Left ventricle myocardium inferior (tissue), 1 donor: ENCODE data around the gene COL24A1. TPM values are rescaled to one million over a fixed set of nuclear protein-coding genes. Genes with fewer than 3 reads are reported as not detected.

Experiments used
- DNase-seq: peaks from one replicate; pipeline ENCODE4 v3.0.0-alpha.2; 2020
- H3K27ac ChIP-seq: fragments of 200-600 bp; replicated peaks from 2 replicates; pipeline ENCODE4 v1.8.0; 2021
- H3K27me3 ChIP-seq: fragments of 200-600 bp; 2 replicates; pipeline ENCODE4 v1.8.0; 2021; ENCODE audit warnings: low read depth
- H3K36me3 ChIP-seq: fragments of 200-600 bp; 2 replicates; pipeline ENCODE4 v1.8.0; 2021
- H3K4me1 ChIP-seq: fragments of 200-600 bp; 2 replicates; pipeline ENCODE4 v1.8.0; 2021
- H3K4me3 ChIP-seq: fragments of 200-600 bp; 2 replicates; pipeline ENCODE4 v1.8.0; 2021; ENCODE audit warnings: mild to moderate bottlenecking, moderate library complexity
- H3K9me3 ChIP-seq: fragments of 200-600 bp; replicated peaks from 2 replicates; pipeline ENCODE4 v1.8.0; 2021
- intact Hi-C: fragments of 100-400 bp; cut with micrococcal nuclease; formaldehyde crosslinking; loops from one replicate; pipeline ENCODE4 v1.11.0; 2022
- total RNA-seq: library from RNA; stranded (reverse); fragmentation: NEBNext Ultra II Directional; extraction: Animal tissue kit (Norgen Biotek cat#: 25700); gene quantifications from one replicate; pipeline ENCODE4 v1.2.1, GENCODE V29; 2021
- TF ChIP-seq, protein P1 (sequence below): fragments of 200-600 bp; IDR thresholded peaks from 2 replicates; pipeline ENCODE4 v1.8.0; 2021; ENCODE audit warnings: antibody characterized with exemption, mild to moderate bottlenecking, borderline replicate concordance
- donor health status: DM: no; HTN: yes; CAD: no; lungs with severe emphysema.

The COL24A1 gene
- total RNA-seq, 1 donor from 2014 or later = 0.74 TPM

DNA sequence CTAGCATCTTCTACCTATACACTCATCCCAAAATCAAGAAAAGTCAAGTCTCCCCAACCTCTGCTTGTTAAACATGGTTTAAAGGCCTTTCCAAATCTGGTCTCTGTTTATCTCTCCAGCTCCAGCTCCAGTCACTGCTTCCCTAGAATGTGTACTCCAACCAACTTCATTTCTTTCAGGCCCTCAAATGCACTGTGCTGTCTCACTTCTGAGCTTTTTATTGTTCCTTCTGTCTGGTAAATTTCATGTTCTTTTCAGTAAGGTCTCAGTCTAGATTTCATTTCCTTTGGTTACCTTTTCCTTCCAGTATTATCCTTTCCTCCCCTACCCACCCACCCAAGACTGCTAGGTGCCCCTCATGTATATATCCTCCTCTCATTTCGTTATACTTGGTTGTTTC lies 3.7 kb downstream of the COL24A1 start:
- Histone ChIP-seq H3K4me1 (peaks cover 25% of the 10 kb centered on the region), H3K9me3 (no peaks in the 10 kb centered on the region), H3K36me3 (no peaks in the 10 kb centered on the region), H3K4me3 (no peak overlapping the region), H3K27me3 (peaks cover 52% of the 10 kb centered on the region), H3K27ac (no peak overlapping the region)
- intact Hi-C loops = no loop called here
- TF ChIP-seq, protein P1, sequence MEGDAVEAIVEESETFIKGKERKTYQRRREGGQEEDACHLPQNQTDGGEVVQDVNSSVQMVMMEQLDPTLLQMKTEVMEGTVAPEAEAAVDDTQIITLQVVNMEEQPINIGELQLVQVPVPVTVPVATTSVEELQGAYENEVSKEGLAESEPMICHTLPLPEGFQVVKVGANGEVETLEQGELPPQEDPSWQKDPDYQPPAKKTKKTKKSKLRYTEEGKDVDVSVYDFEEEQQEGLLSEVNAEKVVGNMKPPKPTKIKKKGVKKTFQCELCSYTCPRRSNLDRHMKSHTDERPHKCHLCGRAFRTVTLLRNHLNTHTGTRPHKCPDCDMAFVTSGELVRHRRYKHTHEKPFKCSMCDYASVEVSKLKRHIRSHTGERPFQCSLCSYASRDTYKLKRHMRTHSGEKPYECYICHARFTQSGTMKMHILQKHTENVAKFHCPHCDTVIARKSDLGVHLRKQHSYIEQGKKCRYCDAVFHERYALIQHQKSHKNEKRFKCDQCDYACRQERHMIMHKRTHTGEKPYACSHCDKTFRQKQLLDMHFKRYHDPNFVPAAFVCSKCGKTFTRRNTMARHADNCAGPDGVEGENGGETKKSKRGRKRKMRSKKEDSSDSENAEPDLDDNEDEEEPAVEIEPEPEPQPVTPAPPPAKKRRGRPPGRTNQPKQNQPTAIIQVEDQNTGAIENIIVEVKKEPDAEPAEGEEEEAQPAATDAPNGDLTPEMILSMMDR = no peak
- DNase-seq = no peak

DNA sequence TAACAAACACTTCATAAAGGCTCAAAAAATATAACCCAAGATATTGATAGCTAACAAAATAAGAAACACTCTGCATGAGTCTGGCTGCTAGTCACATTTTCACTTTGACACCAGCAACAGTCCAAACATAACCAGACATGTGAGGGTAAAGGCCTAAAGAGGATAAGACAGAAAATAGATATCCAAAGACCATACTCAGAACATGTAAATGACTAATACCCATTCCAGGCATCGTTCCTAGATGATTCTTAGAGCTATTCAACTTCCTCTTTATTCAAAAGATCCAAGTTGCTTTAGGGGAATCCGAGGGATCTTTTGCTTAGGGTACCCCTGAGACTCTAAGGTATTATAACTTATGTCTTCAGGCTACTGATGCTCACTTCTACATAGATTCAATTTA lies 5.1 kb downstream of the COL24A1 start:
- no peak for DNase-seq
- Histone ChIP-seq H3K9me3 (no peaks in the 10 kb centered on the region), H3K27me3 (peaks cover 41% of the 10 kb centered on the region), H3K4me3 (no peak overlapping the region), H3K36me3 (no peaks in the 10 kb centered on the region), H3K4me1 (peaks cover 19% of the 10 kb centered on the region), H3K27ac (no peak overlapping the region)
- intact Hi-C loops = no loop called here
- TF ChIP-seq, protein P1 = no peak

DNA sequence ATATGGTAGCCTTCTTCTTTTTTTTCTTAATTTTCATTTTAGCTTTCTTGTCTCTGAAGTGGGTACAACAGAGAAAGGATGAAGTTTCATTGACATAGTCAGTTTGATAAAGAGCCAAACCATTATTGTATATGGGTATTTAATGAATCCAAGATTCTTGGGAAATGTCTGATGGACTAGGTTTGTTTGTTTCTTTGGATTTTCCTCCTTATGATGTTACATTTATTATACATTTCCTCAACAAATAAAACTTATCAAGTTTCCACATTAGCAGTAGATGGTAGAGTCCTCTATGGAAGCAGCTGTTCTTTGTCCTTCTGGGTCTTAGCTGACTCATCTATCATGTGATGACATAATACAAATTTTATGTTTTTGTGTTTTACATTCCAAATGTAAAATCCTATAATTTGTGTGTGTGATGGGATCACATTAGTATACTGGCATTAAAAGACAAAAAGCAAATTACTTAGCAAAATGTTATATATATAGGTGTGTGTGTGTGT lies 6.0 kb downstream of the COL24A1 start:
- no peak overlapping the region for H3K27ac ChIP-seq
- no peaks in the 10 kb centered on the region for H3K36me3 ChIP-seq
- TF ChIP-seq, protein P1 = no peak
- intact Hi-C loops = no loop called here
- peaks cover 10% of the 10 kb centered on the region for H3K4me1 ChIP-seq
- H3K27me3 ChIP-seq = peaks cover 32% of the 10 kb centered on the region
- DNase-seq = no peak
- H3K4me3 ChIP-seq = no peak overlapping the region
- H3K9me3 ChIP-seq = no peaks in the 10 kb centered on the region

DNA sequence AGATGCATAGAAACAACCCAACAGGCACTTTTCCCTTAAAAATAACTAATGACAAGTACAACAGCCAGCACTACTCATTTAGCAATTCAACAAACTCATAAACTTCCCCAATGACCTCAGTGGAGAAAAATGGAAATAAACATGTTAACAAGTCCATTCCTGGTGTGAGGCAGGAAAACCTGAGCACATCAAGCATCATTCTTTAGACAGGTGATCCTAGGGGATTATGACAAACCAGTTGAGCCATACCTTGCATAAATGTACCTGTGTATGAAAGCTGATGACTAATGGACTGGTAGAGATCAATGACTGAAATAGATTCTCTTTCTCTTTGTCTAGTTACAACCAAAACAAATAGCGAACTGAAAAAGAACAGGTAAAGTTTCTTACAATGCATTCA lies 7.0 kb downstream of the COL24A1 start:
- no peak for DNase-seq
- Histone ChIP-seq H3K9me3 (no peaks in the 10 kb centered on the region), H3K36me3 (no peaks in the 10 kb centered on the region), H3K27me3 (peaks cover 22% of the 10 kb centered on the region), H3K4me1 (peaks cover under 1% of the 10 kb centered on the region), H3K4me3 (no peak overlapping the region), H3K27ac (no peak overlapping the region)
- intact Hi-C loops = no loop called here
- TF ChIP-seq, protein P1 = no peak

DNA sequence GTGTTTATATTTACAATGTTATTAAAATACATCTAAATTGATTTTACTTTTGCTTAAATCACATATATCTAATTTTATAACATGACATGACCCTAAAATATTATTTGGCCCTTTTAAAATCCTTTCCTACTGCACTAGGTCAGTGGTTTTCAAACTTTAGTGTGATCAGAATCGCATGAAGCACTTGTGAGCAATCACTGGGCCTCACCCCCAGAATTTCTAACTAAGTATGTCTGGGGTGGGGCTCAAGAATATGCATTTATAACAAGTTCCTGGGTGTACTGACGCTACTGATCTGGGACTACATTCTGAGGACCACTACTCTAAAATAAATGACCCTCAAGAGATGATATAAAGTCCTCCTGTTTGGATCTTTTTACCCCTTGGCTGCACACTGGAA lies 8.8 kb downstream of the COL24A1 start:
- Histone ChIP-seq H3K4me1 (no peaks in the 10 kb centered on the region), H3K27ac (no peak overlapping the region), H3K36me3 (no peaks in the 10 kb centered on the region), H3K4me3 (no peak overlapping the region), H3K27me3 (peaks cover 4% of the 10 kb centered on the region), H3K9me3 (no peaks in the 10 kb centered on the region)
- TF ChIP-seq, protein P1 = no peak
- DNase-seq = no peak
- intact Hi-C loops = no loop called here
